KMS-11 (cell line): Measurements from ENCODE around the gene TMEM209.

Experiments
- H2AFZ ChIP-seq: fragments of 200-600 bp; sonication (generic); 2 replicates; pipeline ENCODE4 v1.6.1; 2016; ENCODE audit warnings: antibody characterized with exemption, mixed run types, low read depth
- H3K27ac ChIP-seq: fragments of 200-600 bp; sonication (generic); 2 replicates; pipeline ENCODE4 v1.6.1; 2016; ENCODE audit warnings: mild to moderate bottlenecking, mixed run types
- H3K27me3 ChIP-seq: fragments of 200-600 bp; sonication (generic); 2 replicates; pipeline ENCODE4 v1.6.1; 2017; ENCODE audit warnings: mild to moderate bottlenecking, low read depth, mixed run types, moderate library complexity; ENCODE audit not compliant: insufficient read depth
- H3K36me3 ChIP-seq: fragments of 200-600 bp; sonication (generic); 2 replicates; pipeline ENCODE4 v1.6.1; 2017; ENCODE audit warnings: mild to moderate bottlenecking, mixed run types; ENCODE audit not compliant: insufficient read depth
- H3K4me1 ChIP-seq: fragments of 200-600 bp; sonication (generic); 2 replicates; pipeline ENCODE4 v1.6.1; 2016; ENCODE audit warnings: mild to moderate bottlenecking, low read depth, mixed run types; ENCODE audit not compliant: poor library complexity, severe bottlenecking
- H3K4me2 ChIP-seq: fragments of 200-600 bp; sonication (generic); 2 replicates; pipeline ENCODE4 v1.7.0; 2016; ENCODE audit warnings: mild to moderate bottlenecking, mixed run types
- H3K4me3 ChIP-seq: fragments of 200-600 bp; sonication (generic); IDR thresholded peaks from 2 replicates; pipeline ENCODE4 v1.6.1; 2017; ENCODE audit warnings: low read depth, low read length, mixed read lengths; ENCODE audit not compliant: insufficient read depth
- H3K79me2 ChIP-seq: fragments of 200-600 bp; sonication (generic); 2 replicates; pipeline ENCODE4 v1.6.1; 2016; ENCODE audit warnings: low read depth, mixed run types; ENCODE audit not compliant: insufficient read depth
- H3K9ac ChIP-seq: fragments of 200-600 bp; sonication (generic); 2 replicates; pipeline ENCODE4 v1.6.1; 2016; ENCODE audit warnings: mild to moderate bottlenecking, mixed run types
- H4K20me1 ChIP-seq: fragments of 200-600 bp; sonication (generic); 2 replicates; pipeline ENCODE4 v1.6.1; 2016; ENCODE audit warnings: mild to moderate bottlenecking, mixed run types; ENCODE audit not compliant: insufficient read depth
- CTCF ChIP-seq: fragments of 200-600 bp; sonication (generic); conservative IDR thresholded peaks from 2 replicates; pipeline ENCODE4 v1.6.1; 2017; ENCODE audit warnings: low read depth, mild to moderate bottlenecking, antibody characterized with exemption, low read length, moderate library complexity, mixed read lengths

Gene TMEM209

GRCh38 chr7:130224210-130224609 is 19.0 kb upstream of the TMEM209 start:
- Histone ChIP-seq H3K9ac (no peak overlapping the region), H4K20me1 (no peaks in the 10 kb centered on the region)
- no peak for TF ChIP-seq CTCF

GRCh38 chr7:130223646-130224045 is 18.4 kb upstream of the TMEM209 start:
- no peak overlapping the region for H2AFZ ChIP-seq
- H3K4me2 ChIP-seq, result no peak overlapping the region
- H3K27me3 ChIP-seq, result no peaks in the 10 kb centered on the region
- H3K79me2 ChIP-seq, result no peaks in the 10 kb centered on the region
- H4K20me1 ChIP-seq, result no peaks in the 10 kb centered on the region
- H3K4me1 ChIP-seq, result peaks cover 7% of the 10 kb centered on the region
- no peak for TF ChIP-seq CTCF
- H3K36me3 ChIP-seq, result no peaks in the 10 kb centered on the region
- no peak overlapping the region for H3K27ac ChIP-seq
- H3K4me3 ChIP-seq, result no peak overlapping the region
- no peak overlapping the region for H3K9ac ChIP-seq

More at GRCh38 chr7:130224210-130224609, 19.0 kb upstream of the TMEM209 start:
- Histone ChIP-seq H2AFZ (no peak overlapping the region), H3K36me3 (no peaks in the 10 kb centered on the region), H3K27ac (no peak overlapping the region), H3K27me3 (no peaks in the 10 kb centered on the region), H3K4me3 (no peak overlapping the region), H3K4me2 (no peak overlapping the region), H3K4me1 (peaks cover 7% of the 10 kb centered on the region), H3K79me2 (no peaks in the 10 kb centered on the region)

- no peak for TF ChIP-seq CTCF
These were observed 16.5 kb upstream of the TMEM209 start for GRCh38 chr7:130221746-130222145.

GRCh38 chr7:130219871-130220270 is 14.7 kb upstream of the TMEM209 start:
- TF ChIP-seq CTCF, result no peak
- H2AFZ ChIP-seq, result no peak overlapping the region
- no peak overlapping the region for H3K4me3 ChIP-seq
- no peak overlapping the region for H3K4me2 ChIP-seq
- H3K27ac ChIP-seq, result no peak overlapping the region
- no peaks in the 10 kb centered on the region for H4K20me1 ChIP-seq
- H3K9ac ChIP-seq, result no peak overlapping the region
- H3K4me1 ChIP-seq, result peaks cover 7% of the 10 kb centered on the region
- H3K27me3 ChIP-seq, result no peaks in the 10 kb centered on the region
- H3K79me2 ChIP-seq, result no peaks in the 10 kb centered on the region
- no peaks in the 10 kb centered on the region for H3K36me3 ChIP-seq

More at GRCh38 chr7:130221746-130222145, 16.5 kb upstream of the TMEM209 start:
- Histone ChIP-seq H3K27ac (no peak overlapping the region), H3K36me3 (no peaks in the 10 kb centered on the region), H3K4me1 (peaks cover 7% of the 10 kb centered on the region), H3K79me2 (no peaks in the 10 kb centered on the region), H3K27me3 (no peaks in the 10 kb centered on the region), H3K4me3 (no peak overlapping the region), H4K20me1 (no peaks in the 10 kb centered on the region), H2AFZ (no peak overlapping the region), H3K4me2 (no peak overlapping the region), H3K9ac (no peak overlapping the region)
